AG09319 (cell line): ENCODE data around the gene UCKL1.
A peak's percentile ranks its signal among the peaks of the same experiment; 100 is the strongest.

Experiments used
- DNase-seq: peaks from one replicate; pipeline ENCODE4 v3.0.0-alpha.2; 2010; ENCODE audit warnings: low read depth; ENCODE audit errors: extremely low read depth
- TF ChIP-seq, protein P1 (sequence below): IDR thresholded peaks from 2 replicates; pipeline ENCODE4 v1.5.1; 2011; ENCODE audit warnings: low read depth, mild to moderate bottlenecking, inconsistent platforms, low read length, moderate library complexity

Gene UCKL1

GRCh38 chr20:63897978-63898561 lies 58.1 kb downstream of the UCKL1 start:
- TF ChIP-seq, protein P1, sequence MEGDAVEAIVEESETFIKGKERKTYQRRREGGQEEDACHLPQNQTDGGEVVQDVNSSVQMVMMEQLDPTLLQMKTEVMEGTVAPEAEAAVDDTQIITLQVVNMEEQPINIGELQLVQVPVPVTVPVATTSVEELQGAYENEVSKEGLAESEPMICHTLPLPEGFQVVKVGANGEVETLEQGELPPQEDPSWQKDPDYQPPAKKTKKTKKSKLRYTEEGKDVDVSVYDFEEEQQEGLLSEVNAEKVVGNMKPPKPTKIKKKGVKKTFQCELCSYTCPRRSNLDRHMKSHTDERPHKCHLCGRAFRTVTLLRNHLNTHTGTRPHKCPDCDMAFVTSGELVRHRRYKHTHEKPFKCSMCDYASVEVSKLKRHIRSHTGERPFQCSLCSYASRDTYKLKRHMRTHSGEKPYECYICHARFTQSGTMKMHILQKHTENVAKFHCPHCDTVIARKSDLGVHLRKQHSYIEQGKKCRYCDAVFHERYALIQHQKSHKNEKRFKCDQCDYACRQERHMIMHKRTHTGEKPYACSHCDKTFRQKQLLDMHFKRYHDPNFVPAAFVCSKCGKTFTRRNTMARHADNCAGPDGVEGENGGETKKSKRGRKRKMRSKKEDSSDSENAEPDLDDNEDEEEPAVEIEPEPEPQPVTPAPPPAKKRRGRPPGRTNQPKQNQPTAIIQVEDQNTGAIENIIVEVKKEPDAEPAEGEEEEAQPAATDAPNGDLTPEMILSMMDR = no peak
- DNase-seq = no peak

DNA sequence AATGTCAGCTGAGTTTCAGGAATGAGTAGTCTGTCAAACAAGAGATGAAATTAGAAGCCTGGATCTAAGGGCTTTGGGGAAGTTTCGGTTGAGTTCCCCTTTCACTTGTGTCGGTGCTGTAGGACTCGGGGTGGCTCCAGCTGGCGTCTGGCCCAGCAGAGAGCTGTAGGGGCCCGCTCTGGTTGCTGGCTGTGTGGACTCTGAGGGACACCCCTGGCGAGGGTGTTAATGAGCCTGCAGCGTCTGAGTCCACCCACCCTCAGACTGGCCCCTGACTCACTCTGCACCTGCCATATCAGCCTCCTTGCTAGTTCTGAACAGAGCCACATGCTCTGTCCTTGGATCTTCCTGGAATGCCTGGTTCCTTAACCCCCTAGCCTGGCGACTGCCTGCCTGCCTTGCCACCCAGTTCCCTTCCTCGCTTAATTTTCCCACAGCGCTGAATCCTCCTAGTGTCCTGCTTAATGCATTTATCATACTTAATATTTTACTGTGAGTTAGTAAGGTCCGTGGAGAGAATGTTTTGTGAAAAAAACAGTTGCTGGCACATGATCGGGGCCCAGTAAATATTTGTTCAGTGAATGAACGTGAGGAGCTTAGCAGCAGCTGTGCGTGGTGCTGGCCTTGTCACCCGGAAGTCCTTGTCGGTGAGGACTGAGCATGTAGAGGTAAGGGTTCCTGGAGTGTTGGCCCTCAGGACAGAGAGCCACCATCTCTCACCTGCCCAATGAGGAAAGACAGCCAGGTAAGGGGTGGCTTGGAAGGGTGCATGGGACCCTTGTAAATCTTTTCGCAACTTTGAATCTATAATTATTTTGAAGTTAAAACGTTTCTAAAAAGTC lies 59.7 kb downstream of the UCKL1 start:
- no peak for DNase-seq
- TF ChIP-seq, protein P1 = no peak

- no peak for DNase-seq
- TF ChIP-seq, protein P1 = no peak
Measured at GRCh38 chr20:63895952-63896263, 60.3 kb downstream of the UCKL1 start.

DNA sequence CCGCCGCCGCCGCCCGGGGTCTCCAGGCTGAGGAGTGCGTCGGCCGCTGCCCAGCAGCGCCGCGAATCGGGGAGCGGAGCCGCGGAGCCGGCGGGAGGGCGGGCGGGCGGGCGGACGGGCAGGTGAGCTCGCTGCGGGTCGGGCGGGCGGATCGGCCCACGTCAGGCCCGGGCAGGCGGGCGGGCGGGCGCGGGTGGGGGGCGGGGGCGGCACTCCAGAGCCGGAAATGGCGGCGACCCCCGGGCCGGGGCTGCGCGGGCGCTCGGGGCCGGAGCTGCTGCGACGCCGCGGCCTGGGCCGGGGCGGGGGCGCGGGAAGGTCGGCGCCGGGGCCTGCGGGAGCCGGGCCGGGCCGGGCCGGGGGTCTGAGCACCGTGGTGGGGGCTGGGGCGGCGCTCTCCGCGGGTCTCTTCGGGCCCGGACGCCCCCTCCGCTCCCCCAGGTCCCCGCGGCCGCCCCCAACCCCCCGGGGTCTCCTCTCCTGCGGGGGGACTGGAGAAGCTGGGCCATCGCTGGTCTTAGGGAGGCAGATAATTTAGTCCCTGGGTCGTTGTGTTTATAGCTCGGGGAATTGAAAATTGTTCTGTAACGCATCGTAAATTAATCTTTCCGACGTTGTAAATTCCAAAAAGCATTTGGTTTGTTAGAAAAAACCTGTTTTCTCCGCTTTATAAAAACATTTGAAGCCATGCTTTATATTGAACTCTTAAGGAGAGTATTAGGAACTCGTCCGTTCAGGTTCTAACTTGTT lies 60.8 kb downstream of the UCKL1 start:
- TF ChIP-seq, protein P1 = no peak
- no peak for DNase-seq

DNA sequence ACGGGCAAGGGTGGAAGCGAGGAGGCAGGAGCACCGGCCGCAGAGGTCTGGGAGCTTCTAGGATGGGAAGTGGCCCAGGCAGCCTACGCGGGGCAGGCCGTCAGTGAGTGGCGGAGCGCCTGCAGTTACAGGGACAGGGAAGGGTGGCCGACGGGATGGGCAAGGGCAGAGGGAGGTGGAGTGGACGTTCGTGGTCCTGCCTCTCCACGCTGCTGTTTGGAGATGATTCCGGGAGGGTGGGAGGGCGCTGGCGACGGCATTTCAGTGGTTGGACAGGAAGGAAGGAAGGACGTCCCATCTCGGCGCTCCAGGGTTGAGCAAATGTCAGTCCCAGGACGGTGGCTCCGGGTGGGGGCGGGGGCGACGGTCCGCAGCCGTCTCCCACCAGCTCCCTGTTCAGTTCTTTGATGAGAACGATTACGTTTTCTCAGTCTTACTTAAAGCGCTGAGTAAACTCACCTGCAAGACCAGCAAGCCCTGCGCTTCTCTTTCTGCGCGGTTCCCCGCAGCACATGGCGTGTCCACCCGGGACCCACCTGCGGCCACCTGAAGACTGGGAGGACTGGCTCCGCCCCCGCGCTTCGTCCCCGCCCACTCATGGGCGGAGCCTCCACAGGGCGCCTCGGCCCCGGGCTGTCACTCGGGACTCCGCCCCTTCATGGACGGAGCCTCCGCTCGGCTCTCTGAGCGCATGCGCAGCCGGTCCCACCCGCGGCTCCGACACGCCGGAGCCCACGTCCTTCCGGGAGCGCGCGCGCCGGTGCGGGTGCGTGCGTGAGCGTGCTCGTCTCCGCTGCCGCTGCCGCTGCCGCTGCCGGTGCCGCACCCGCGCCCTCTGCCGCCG lies 61.6 kb downstream of the UCKL1 start, which contains the start of gene DNAJC5:
TSS of gene DNAJC5 (plus strand) at position 769 of the 844 bp plus-strand sequence. CDS start 33,220 bp downstream, outside the sequence.
- TF ChIP-seq, protein P1 = no peak
- DNase-seq = peak; percentile 83

DNA sequence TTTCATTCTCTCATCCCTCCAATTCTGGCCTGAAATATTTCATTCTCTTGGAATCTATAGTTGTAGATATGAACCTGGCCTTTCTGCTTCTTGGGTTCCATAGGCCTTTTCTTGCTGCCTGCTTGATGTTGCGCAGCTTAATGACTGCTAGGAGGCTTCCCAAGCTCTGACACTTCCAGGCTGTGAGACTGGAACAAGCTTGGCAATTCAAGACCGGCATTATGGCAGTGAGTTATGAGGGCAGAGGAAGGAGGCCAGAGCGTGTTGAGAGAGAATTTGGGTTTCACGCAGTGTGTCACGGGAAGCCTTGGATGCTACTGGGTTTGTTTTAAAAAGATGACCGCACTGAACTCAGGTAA lies 62.2 kb downstream of the UCKL1 start:
- TF ChIP-seq, protein P1 = no peak
- no peak for DNase-seq
